PFSK-1 (cell line): ENCODE data around the gene DNAAF3.

Experiments
- FOXP2 ChIP-seq: optimal IDR thresholded peaks from 2 replicates; pipeline ENCODE3; 2011; ENCODE audit warnings: borderline replicate concordance, control low read depth, inconsistent platforms; ENCODE audit not compliant: insufficient read depth; ENCODE audit errors: extremely low read length, extremely low read depth
- POLR2AphosphoS5 ChIP-seq: IDR thresholded peaks from 2 replicates; pipeline ENCODE4 v1.6.1; 2012; ENCODE audit warnings: low read depth, mild to moderate bottlenecking, control low read depth, low read length, moderate library complexity
- REST ChIP-seq, 2 experiments: IDR thresholded peaks; 2 replicates each; pipeline versions ENCODE4 v1.6.1 to v1.8.0; 2011 to 2012; ENCODE audit warnings: low read depth in 2 of 2, low read length in 2 of 2, control low read depth in 1 of 2, inconsistent platforms in 1 of 2, mild to moderate bottlenecking in 1 of 2, moderate library complexity in 1 of 2; ENCODE audit not compliant: insufficient read depth in 1 of 2
- SIN3A ChIP-seq: IDR thresholded peaks from 2 replicates; pipeline ENCODE4 v1.6.1; 2012; ENCODE audit warnings: mild to moderate bottlenecking, low read length, moderate library complexity, borderline replicate concordance; ENCODE audit not compliant: insufficient read depth
- TAF1 ChIP-seq: IDR thresholded peaks from 2 replicates; pipeline ENCODE4 v1.6.1; 2012; ENCODE audit warnings: low read length, control low read depth, borderline replicate concordance; ENCODE audit not compliant: insufficient read depth

- TF ChIP-seq POLR2AphosphoS5 (peak; percentile 77), TAF1 (no peak; the same call in 1 of the 2 replicates), SIN3A (peak; percentile 90; the same call in 1 of the 2 replicates), REST (IDR thresholded peaks at IDR 0.05; ENCODE audit: insufficient read depth in 1 of 2, low read depth in 2 of 2, low read length in 2 of 2) (no peak), FOXP2 (peak; percentile 30)
Measured at GRCh38 chr19:55166530-55167268, at the start of gene DNAAF3.
